ENCODE measurements around the gene SLC25A41. TPM values are rescaled to one million over a fixed set of nuclear protein-coding genes. Genes with fewer than 3 reads are reported as not detected.
A peak's percentile ranks its signal among the peaks of the same experiment; 100 is the strongest.
"Not testable (repeated sequence)": the region's sequence is repeated elsewhere in the genome, so short reads cannot be mapped to it uniquely, and the experiment has no call there.

SLC25A41 gene
- polyA plus RNA-seq, 4 donors, result 0.34 to 2.7 (median 0.45) TPM

DNA sequence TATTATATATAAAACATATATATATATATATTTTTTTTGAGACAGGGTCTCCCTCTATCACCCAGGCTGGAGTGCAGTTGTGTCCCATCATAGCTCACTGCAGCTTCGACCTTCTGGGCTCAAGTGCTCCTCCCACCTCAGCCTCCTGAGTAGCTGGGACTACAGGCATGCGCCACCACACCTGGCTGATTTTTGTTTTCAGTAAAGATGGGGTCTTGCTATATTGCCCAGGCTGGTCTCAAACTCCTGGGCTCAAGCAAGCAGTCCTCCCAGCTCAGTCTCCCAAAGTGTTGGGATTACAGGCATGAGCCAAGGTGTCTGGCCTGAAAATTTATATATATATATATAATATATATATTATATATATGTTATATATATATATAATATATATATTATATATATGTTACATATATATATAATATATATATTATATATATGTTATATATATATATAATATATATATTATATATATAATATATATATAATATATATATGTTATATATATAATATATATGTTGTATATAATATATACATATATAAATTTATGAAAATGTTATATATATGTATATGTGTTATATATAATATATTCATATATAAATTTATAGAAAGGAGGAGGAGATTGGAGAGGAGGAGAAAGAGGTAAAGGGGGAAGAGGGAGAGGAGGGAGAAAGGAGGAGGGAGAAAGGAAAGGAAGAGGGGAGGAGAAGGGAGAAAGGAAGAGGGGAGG lies 4.7 kb downstream of the SLC25A41 start:
- not testable (repeated sequence) for H3K9me3 ChIP-seq (ENCODE audit: control insufficient read depth in 2 of 2, insufficient read depth in 1 of 2, low read depth in 1 of 2, low read length in 1 of 2); DNase-seq; H3K27ac ChIP-seq (ENCODE audit: low read depth in 1 of 3, low read length in 2 of 3); H3K4me1 ChIP-seq (ENCODE audit: control insufficient read depth in 3 of 3, insufficient read depth in 2 of 3, low read depth in 1 of 3, low read length in 2 of 3); H3K36me3 ChIP-seq (ENCODE audit: control insufficient read depth in 3 of 3, insufficient read depth in 2 of 3, low read depth in 1 of 3, low read length in 3 of 3); H3K4me3 ChIP-seq (ENCODE audit: low read depth in 1 of 3, low read length in 3 of 3); H3K27me3 ChIP-seq (ENCODE audit: control insufficient read depth in 3 of 3, insufficient read depth in 3 of 3, low read length in 3 of 3)
- FAIRE-seq, result peak; percentile 97
- 73 to 87% (median 82%) methylated on average over 2 of the region's 2 CpGs for WGBS, 3 donors

DNA sequence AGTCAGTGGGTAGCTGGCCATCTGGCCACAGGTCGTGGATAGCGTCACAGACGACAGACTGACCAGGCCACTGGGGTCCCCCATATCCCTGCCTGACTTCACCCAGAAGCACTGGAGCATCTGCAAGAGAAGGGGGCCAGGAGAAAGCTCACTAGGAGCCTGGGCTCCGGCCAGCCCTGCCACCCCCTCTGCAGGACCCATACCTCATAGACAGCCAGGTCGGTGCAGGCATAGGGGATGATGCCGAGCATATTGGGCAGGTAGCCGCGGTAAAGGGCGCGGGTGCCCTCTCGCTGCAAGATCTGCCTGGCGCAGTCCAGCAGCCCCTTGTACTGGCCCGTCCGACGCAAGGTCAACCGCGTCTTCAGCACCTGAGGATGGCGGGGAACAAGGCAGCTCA lies 6.4 kb downstream of the SLC25A41 start:
- no peak for FAIRE-seq
- Histone ChIP-seq H3K9me3 (ENCODE audit: control insufficient read depth in 2 of 2, insufficient read depth in 1 of 2, low read depth in 1 of 2, low read length in 1 of 2) (peaks cover 0 to 6% of the 10 kb centered on the region in 2 donors), H3K27ac (ENCODE audit: low read depth in 1 of 3, low read length in 2 of 3) (no peak overlapping the region), H3K4me1 (ENCODE audit: control insufficient read depth in 3 of 3, insufficient read depth in 2 of 3, low read depth in 1 of 3, low read length in 2 of 3) (peaks cover 0 to 11% (median 0%) of the 10 kb centered on the region in 3 donors), H3K36me3 (ENCODE audit: control insufficient read depth in 3 of 3, insufficient read depth in 2 of 3, low read depth in 1 of 3, low read length in 3 of 3) (peaks cover 0 to 6% (median 0%) of the 10 kb centered on the region in 3 donors), H3K4me3 (ENCODE audit: low read depth in 1 of 3, low read length in 3 of 3) (no peak overlapping the region), H3K27me3 (ENCODE audit: control insufficient read depth in 3 of 3, insufficient read depth in 3 of 3, low read length in 3 of 3) (peaks cover 0 to 7% (median 0%) of the 10 kb centered on the region in 3 donors)
- WGBS, 3 donors, result 93 to 97% (median 97%) methylated on average over 18 of the region's 18 CpGs
- DNase-seq, result no peak

DNA sequence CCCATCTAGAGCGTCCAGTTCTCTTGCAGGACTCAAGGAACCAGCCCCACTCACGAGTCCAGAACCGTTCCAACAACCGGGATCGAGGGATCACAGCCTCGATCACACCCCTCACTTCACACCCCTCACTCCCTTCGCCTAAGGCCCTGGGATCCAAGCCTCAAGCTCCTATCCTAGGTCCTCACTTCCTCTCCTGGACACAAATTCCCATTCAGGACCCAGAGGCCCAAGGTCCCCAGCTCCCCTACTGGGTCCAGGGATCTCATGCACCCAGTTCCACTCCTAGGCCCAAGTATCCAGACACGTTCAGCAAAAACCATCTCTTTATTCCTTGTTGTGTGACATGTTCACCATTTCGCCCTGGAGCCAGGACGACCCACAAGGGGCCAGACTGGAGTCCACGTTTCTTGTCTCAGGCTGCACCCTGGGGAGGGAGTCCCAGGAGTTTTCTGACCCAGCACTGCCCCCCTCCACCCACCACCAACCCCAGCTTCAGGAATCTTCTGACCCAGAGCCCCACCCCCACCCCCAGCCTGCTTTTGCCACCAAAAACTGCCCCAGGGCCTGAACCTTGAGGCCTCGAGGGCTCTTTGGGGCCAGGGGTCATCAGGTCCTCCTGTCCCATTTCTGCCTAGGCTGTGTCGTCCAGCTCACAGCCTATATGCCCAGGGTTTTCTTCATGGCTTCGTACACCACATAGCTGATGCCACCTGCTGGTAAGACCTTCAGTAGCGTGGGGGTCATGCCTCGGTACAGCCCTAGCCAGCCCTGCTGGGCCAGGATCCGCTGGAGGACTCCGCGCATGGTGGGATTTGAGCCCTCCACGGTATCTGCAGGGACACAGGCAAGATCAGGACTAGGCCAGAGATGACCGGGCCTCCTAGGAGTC lies 7.6 kb downstream of the SLC25A41 start:
- Histone ChIP-seq H3K4me3 (ENCODE audit: low read depth in 1 of 3, low read length in 3 of 3) (peak overlapping the region in 2 of 3 donors; percentile 7 to 10), H3K27me3 (ENCODE audit: control insufficient read depth in 3 of 3, insufficient read depth in 3 of 3, low read length in 3 of 3) (peaks cover 0 to 7% (median 0%) of the 10 kb centered on the region in 3 donors), H3K4me1 (ENCODE audit: control insufficient read depth in 3 of 3, insufficient read depth in 2 of 3, low read depth in 1 of 3, low read length in 2 of 3) (peaks cover 0 to 11% (median 0%) of the 10 kb centered on the region in 3 donors), H3K9me3 (ENCODE audit: control insufficient read depth in 2 of 2, insufficient read depth in 1 of 2, low read depth in 1 of 2, low read length in 1 of 2) (peaks cover 0 to 6% of the 10 kb centered on the region in 2 donors), H3K27ac (ENCODE audit: low read depth in 1 of 3, low read length in 2 of 3) (peak overlapping the region; percentile 32 to 79 (median 38)), H3K36me3 (ENCODE audit: control insufficient read depth in 3 of 3, insufficient read depth in 2 of 3, low read depth in 1 of 3, low read length in 3 of 3) (peaks cover 0 to 18% (median 0%) of the 10 kb centered on the region in 3 donors)
- WGBS, 3 donors, result 94 to 96% (median 94%) methylated on average over 21 of the region's 21 CpGs
- DNase-seq (peak in 1 of 2 donors; percentile 29), FAIRE-seq (no peak)

DNA sequence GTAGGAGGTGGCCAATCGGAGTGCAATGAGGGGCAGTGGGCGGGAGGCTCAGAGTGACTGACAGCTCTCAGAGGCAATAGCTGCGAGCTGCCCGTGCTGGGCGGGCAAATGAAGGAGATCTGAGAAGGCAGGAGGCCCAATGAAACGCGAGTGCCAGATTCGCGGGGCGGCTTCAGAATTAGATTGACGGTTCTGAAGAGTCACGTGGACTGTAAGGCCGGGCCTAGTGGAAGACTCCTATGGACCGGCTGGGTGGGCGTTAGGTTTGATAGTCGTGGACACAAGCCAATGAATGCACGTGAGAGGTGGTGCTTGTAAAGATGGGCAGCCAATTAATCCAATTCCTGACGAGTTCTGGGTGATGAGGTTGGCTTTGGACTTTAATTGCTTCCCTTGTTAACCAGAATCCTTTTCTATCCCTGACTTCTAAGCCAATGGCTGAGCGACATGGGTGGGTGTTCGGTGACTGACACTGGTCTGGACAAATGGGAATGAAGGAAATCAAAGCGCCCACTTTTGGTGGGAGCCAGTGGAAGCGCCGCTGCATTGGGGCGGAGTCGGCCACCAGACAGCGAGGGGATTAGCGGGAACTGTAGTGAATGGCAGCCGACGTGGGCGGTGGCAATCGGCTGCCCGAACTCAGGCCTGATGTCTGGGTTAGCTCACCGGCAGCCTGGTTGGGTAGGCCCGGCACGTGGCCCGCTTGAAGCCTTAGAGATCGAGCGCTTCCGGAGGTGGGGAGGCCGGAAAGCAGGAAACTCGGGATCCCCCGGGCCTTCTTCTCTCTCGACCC lies 8.4 kb downstream of the SLC25A41 start:
- FAIRE-seq (peak; percentile 98), DNase-seq (peak; percentile 100)
- H3K4me3 ChIP-seq (ENCODE audit: low read depth in 1 of 3, low read length in 3 of 3), result peak overlapping the region in 2 of 3 donors; percentile 7 to 10
- H3K36me3 ChIP-seq (ENCODE audit: control insufficient read depth in 3 of 3, insufficient read depth in 2 of 3, low read depth in 1 of 3, low read length in 3 of 3), result peaks cover 0 to 26% (median 3%) of the 10 kb centered on the region in 3 donors
- peak overlapping the region; percentile 32 to 79 (median 38) for H3K27ac ChIP-seq (ENCODE audit: low read depth in 1 of 3, low read length in 2 of 3)
- peaks cover 0 to 11% (median 0%) of the 10 kb centered on the region in 3 donors for H3K4me1 ChIP-seq (ENCODE audit: control insufficient read depth in 3 of 3, insufficient read depth in 2 of 3, low read depth in 1 of 3, low read length in 2 of 3)
- H3K27me3 ChIP-seq (ENCODE audit: control insufficient read depth in 3 of 3, insufficient read depth in 3 of 3, low read length in 3 of 3), result peaks cover 0 to 7% (median 0%) of the 10 kb centered on the region in 3 donors
- H3K9me3 ChIP-seq (ENCODE audit: control insufficient read depth in 2 of 2, insufficient read depth in 1 of 2, low read depth in 1 of 2, low read length in 1 of 2), result peaks cover 0 to 6% of the 10 kb centered on the region in 2 donors
- WGBS, 3 donors, result 7 to 10% (median 9%) methylated on average over 43 of the region's 43 CpGs

DNA sequence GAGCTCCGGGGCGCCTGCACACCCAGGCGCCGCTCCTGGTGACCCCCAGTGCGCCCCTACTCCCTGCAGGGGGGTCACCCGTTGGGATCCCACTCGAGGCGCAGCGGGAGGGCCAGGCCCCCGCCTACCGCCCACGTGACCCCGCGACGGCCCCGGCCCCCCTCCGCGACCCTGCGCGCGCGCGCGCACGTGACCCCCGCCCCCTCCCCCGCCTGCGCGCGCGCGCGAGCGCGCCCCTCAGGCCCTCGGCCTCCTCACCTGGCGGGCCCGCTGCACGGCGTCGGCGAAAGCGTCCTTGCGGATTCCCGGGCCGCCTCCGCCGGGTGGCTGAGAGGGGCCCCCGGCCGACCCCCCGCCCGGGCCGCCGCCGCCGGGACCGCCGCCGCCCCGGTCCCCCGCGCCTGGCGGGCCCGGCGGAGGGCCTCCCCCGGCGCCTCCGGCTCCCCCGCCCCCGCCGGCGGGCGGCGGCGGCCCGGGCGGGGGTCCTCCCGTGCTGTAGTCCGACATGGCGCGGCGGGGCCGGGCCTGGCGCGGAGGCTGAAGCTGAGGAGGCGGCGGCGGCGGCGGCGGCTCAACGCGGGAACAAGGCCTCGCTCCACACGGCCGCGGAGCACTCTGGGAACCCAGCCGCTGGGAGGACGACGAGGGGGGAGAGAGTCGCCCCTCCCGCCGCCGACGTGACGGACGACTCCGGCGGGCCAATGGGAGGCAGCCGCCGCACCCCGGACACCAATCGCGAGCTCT lies 9.2 kb downstream of the SLC25A41 start, which contains the start of gene KHSRP:
KHSRP (minus strand) TSS at position 617 of the 744 bp plus-strand sequence; CDS start at position 507, 110 bp downstream.
- H3K9me3 ChIP-seq (ENCODE audit: control insufficient read depth in 2 of 2, insufficient read depth in 1 of 2, low read depth in 1 of 2, low read length in 1 of 2), result peaks cover 0 to 6% of the 10 kb centered on the region in 2 donors
- H3K4me3 ChIP-seq (ENCODE audit: low read depth in 1 of 3, low read length in 3 of 3), result peak within 1 kb of the TSS; percentile 74 to 97 (median 94)
- FAIRE-seq, result no peak
- peak within 1 kb of the TSS; percentile 37 to 79 (median 38) for H3K27ac ChIP-seq (ENCODE audit: low read depth in 1 of 3, low read length in 2 of 3)
- H3K4me1 ChIP-seq (ENCODE audit: control insufficient read depth in 3 of 3, insufficient read depth in 2 of 3, low read depth in 1 of 3, low read length in 2 of 3), result peaks cover 0 to 11% (median 0%) of the 10 kb centered on the region in 3 donors
- DNase-seq, result peak in 1 of 2 donors; percentile 38
- WGBS, 3 donors, result 0 to 1% (median 1%) methylated on average over 43 to 114 of the region's 114 CpGs
- H3K27me3 ChIP-seq (ENCODE audit: control insufficient read depth in 3 of 3, insufficient read depth in 3 of 3, low read length in 3 of 3), result peaks cover 0 to 3% (median 0%) of the 10 kb centered on the region in 3 donors
- H3K36me3 ChIP-seq (ENCODE audit: control insufficient read depth in 3 of 3, insufficient read depth in 2 of 3, low read depth in 1 of 3, low read length in 3 of 3), result peaks cover 2 to 34% (median 10%) of the 10 kb centered on the region in 3 donors

DNA sequence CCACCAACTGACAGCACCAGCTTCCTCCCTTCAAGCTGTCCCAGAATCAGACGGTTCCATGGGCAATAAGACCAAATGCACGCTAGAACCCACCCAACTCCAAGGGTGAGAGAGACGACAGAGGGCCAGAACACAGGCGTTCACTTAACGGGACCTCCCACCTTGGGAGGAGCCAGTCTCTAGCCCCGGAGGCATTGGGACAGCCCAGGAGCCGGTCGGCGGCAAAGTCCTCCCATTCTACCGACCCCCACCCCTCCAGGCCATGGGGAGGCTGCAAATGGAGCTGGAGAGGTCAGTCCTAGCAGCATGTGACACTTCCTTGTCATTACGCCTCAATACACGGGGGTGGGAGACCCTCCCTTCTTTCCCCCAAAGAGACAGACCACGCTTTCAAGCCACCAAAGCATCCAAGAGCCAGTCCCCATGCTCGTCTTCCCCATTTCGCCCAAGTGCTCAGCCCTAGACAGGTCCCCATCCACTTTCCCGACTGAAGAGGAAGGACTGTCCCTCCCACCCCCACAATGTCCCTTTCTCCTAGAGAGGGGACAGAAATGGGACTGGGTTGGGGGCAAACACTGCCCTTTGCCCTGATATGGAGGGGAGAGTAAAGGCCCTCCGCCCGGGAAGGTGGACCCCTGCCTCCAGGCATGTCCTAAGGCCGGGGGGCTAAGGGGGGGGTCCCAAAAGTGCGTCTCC lies 9.9 kb downstream of the SLC25A41 start:
- Histone ChIP-seq H3K4me3 (ENCODE audit: low read depth in 1 of 3, low read length in 3 of 3) (peak overlapping the region; percentile 74 to 97 (median 94)), H3K9me3 (ENCODE audit: control insufficient read depth in 2 of 2, insufficient read depth in 1 of 2, low read depth in 1 of 2, low read length in 1 of 2) (peaks cover 0 to 6% of the 10 kb centered on the region in 2 donors), H3K36me3 (ENCODE audit: control insufficient read depth in 3 of 3, insufficient read depth in 2 of 3, low read depth in 1 of 3, low read length in 3 of 3) (peaks cover 9 to 41% (median 10%) of the 10 kb centered on the region in 3 donors), H3K27ac (ENCODE audit: low read depth in 1 of 3, low read length in 2 of 3) (peak overlapping the region; percentile 24 to 70 (median 37)), H3K27me3 (ENCODE audit: control insufficient read depth in 3 of 3, insufficient read depth in 3 of 3, low read length in 3 of 3) (no peaks in the 10 kb centered on the region), H3K4me1 (ENCODE audit: control insufficient read depth in 3 of 3, insufficient read depth in 2 of 3, low read depth in 1 of 3, low read length in 2 of 3) (peaks cover 0 to 11% (median 0%) of the 10 kb centered on the region in 3 donors)
- WGBS, 3 donors, result 0 to 1% (median 1%) methylated on average over 19 to 20 of the region's 20 CpGs
- DNase-seq (peak; percentile 55 to 70), FAIRE-seq (no peak)

Data from small intestine (tissue), 7 donors.